GM23338 (cell line): ENCODE data around the gene RAPGEF5. TPM values are rescaled to one million over a fixed set of nuclear protein-coding genes. Genes with fewer than 3 reads are reported as not detected.
A peak's percentile ranks its signal among the peaks of the same experiment; 100 is the strongest.

Source experiments
- ATAC-seq: fragments of 200-7000 bp; cut with Tn5 transposase; 3 replicates; pipeline ENCODE4 v1.9.1; 2020
- DNase-seq: peaks from one replicate; pipeline ENCODE4 v3.0.0-alpha.2; 2015; ENCODE audit warnings: low spot score
- H2AFZ ChIP-seq: fragments of 200-600 bp; sonication (generic); 2 replicates; pipeline ENCODE4 v1.8.0; 2016; ENCODE audit warnings: antibody characterized with exemption, mild to moderate bottlenecking, moderate library complexity
- H3F3A ChIP-seq: fragments of 200-600 bp; sonication (generic); replicated peaks from 2 replicates; pipeline ENCODE4 v1.8.0; 2017; ENCODE audit warnings: antibody characterized with exemption, mixed run types, low read depth
- H3K27ac ChIP-seq: fragments of 200-600 bp; sonication (generic); 2 replicates; pipeline ENCODE4 v1.6.1; 2016; ENCODE audit warnings: low read depth
- H3K27me3 ChIP-seq: fragments of 200-600 bp; sonication (generic); 2 replicates; pipeline ENCODE4 v1.8.0; 2016; ENCODE audit warnings: mild to moderate bottlenecking, mixed run types, moderate library complexity; ENCODE audit not compliant: insufficient read depth
- H3K36me3 ChIP-seq: fragments of 200-600 bp; sonication (generic); 2 replicates; pipeline ENCODE4 v1.8.0; 2016; ENCODE audit warnings: mild to moderate bottlenecking; ENCODE audit not compliant: insufficient read depth
- H3K4me1 ChIP-seq: fragments of 200-600 bp; sonication (generic); 2 replicates; pipeline ENCODE4 v1.8.0; 2016; ENCODE audit warnings: mild to moderate bottlenecking, moderate library complexity; ENCODE audit not compliant: insufficient read depth
- H3K4me2 ChIP-seq: fragments of 200-600 bp; sonication (generic); 2 replicates; pipeline ENCODE4 v1.7.1; 2017; ENCODE audit warnings: mixed run types
- H3K4me3 ChIP-seq: fragments of 200-600 bp; sonication (generic); 2 replicates; pipeline ENCODE4 v1.6.1; 2016; ENCODE audit warnings: mixed run types
- H3K79me2 ChIP-seq: fragments of 200-600 bp; sonication (generic); replicated peaks from 2 replicates; pipeline ENCODE4 v1.8.0; 2017; ENCODE audit warnings: mild to moderate bottlenecking; ENCODE audit not compliant: insufficient read depth
- H3K9me2 ChIP-seq: fragments of 200-600 bp; sonication (generic); 2 replicates; pipeline ENCODE4 v1.8.0; 2017; ENCODE audit not compliant: insufficient read depth
- H4K20me1 ChIP-seq: fragments of 200-600 bp; sonication (generic); replicated peaks from 2 replicates; pipeline ENCODE4 v1.8.0; 2017; ENCODE audit warnings: mild to moderate bottlenecking; ENCODE audit not compliant: insufficient read depth
- H3K27ac Mint-ChIP-seq: 2 replicates; pipeline ENCODE4 v1.8.0; 2020; ENCODE audit warnings: inconsistent platforms, mild to moderate bottlenecking, moderate library complexity, mixed read lengths
- H3K27me3 Mint-ChIP-seq: 3 replicates; pipeline ENCODE4 v1.8.0; 2022; ENCODE audit warnings: low read depth, mild to moderate bottlenecking, moderate library complexity, mixed read lengths, inconsistent platforms; ENCODE audit not compliant: insufficient read depth, poor library complexity
- H3K36me3 Mint-ChIP-seq: 3 replicates; pipeline ENCODE4 v1.8.0; 2021; ENCODE audit warnings: low read depth, mild to moderate bottlenecking, inconsistent platforms, moderate library complexity, mixed read lengths
- H3K4me1 Mint-ChIP-seq: 3 replicates; pipeline ENCODE4 v1.8.0; 2020; ENCODE audit warnings: mild to moderate bottlenecking, inconsistent platforms, mixed read lengths
- H3K4me3 Mint-ChIP-seq: 3 replicates; pipeline ENCODE4 v1.8.0; 2021; ENCODE audit warnings: moderate library complexity, mild to moderate bottlenecking, inconsistent platforms, mixed read lengths
- H3K9me3 Mint-ChIP-seq: 3 replicates; pipeline ENCODE4 v1.8.0; 2020; ENCODE audit warnings: moderate library complexity, mild to moderate bottlenecking, inconsistent platforms, mixed read lengths
- CTCF ChIP-seq, 2 experiments: fragments of 200-600 bp in 1 of 2; sonication (generic) in 1 of 2; conservative IDR thresholded peaks; 2 replicates each; pipeline versions ENCODE4 v1.5.1 to v1.6.1; 2016 to 2017; ENCODE audit warnings: antibody characterized with exemption in 2 of 2, low read depth in 2 of 2, mild to moderate bottlenecking in 2 of 2, moderate library complexity in 1 of 2
- JUNB ChIP-seq: IDR thresholded peaks from one replicate; pipeline ENCODE4 v1.6.1; 2016; ENCODE audit warnings: antibody characterized with exemption; ENCODE audit not compliant: unreplicated experiment
- POLR2AphosphoS5 ChIP-seq: IDR thresholded peaks from 2 replicates; pipeline ENCODE4 v1.6.1; 2016; ENCODE audit warnings: antibody characterized with exemption, low read depth
- REST ChIP-seq: IDR thresholded peaks from one replicate; pipeline ENCODE4 v1.6.1; 2018; ENCODE audit warnings: antibody characterized with exemption; ENCODE audit not compliant: unreplicated experiment
- STAT1 ChIP-seq: IDR thresholded peaks from one replicate; pipeline ENCODE4 v1.6.1; 2016; ENCODE audit warnings: antibody characterized with exemption; ENCODE audit not compliant: unreplicated experiment
- ZNF114 ChIP-seq: fragments of 250-450 bp; sonication (Bioruptor Pico); IDR thresholded peaks from 2 replicates; pipeline ENCODE4 v1.5.0; 2020; ENCODE audit warnings: mild to moderate bottlenecking, moderate library complexity
- polyA plus RNA-seq: library from polyadenylated mRNA; unstranded; fragments of >200 nt; fragmentation: Nextera tagmentation; extraction: Ambion mirVana; gene quantifications from 2 replicates; pipeline ENCODE4 v1.2.1, GENCODE V29; 2016
- total RNA-seq: library from RNA; depleted of rRNA; stranded (reverse); fragments of >200 nt; shearing (Covaris generic); gene quantifications from 2 replicates; pipeline ENCODE4 v1.2.3, GENCODE V29; 2014

Gene RAPGEF5
- total and polyA plus RNA-seq, 2 experiments from 2014 or later: 6.3 to 13.1 TPM

GRCh38 chr7:22094413-22095342 is 262.3 kb downstream of the RAPGEF5 start:
- no peaks in the 10 kb centered on the region for H3K27me3 ChIP-seq
- Mint-ChIP-seq H3K27ac (no peak overlapping the region), H3K4me3 (no peak overlapping the region), H3K9me3 (peaks cover 20% of the 10 kb centered on the region), H3K36me3 (peaks cover 9% of the 10 kb centered on the region), H3K27me3 (peaks cover 14% of the 10 kb centered on the region), H3K4me1 (peaks cover 10% of the 10 kb centered on the region)
- DNase-seq (peak; percentile 14), ATAC-seq (peak; percentile 58)
- peaks cover 12% of the 10 kb centered on the region for H3K4me1 ChIP-seq
- H3K79me2 ChIP-seq: no peaks in the 10 kb centered on the region
- peaks cover 5% of the 10 kb centered on the region for H3K9me2 ChIP-seq
- H3K36me3 ChIP-seq: no peaks in the 10 kb centered on the region; the same call in 1 of the 2 replicates
- H4K20me1 ChIP-seq: no peaks in the 10 kb centered on the region
- no peaks in the 10 kb centered on the region for H3F3A ChIP-seq
- H3K4me2 ChIP-seq: no peak overlapping the region
- peak; percentile 36 to 41 for TF ChIP-seq CTCF (conservative IDR thresholded peaks at IDR 0.05; ENCODE audit: low read depth in 2 of 2)
- no peak for TF ChIP-seq STAT1
- TF ChIP-seq REST: no peak
- no peak overlapping the region for H2AFZ ChIP-seq
- no peak overlapping the region for H3K4me3 ChIP-seq
- no peak overlapping the region for H3K27ac ChIP-seq

- Histone ChIP-seq H3K9me2 (peaks cover 5% of the 10 kb centered on the region), H3F3A (no peaks in the 10 kb centered on the region), H3K4me1 (peaks cover 12% of the 10 kb centered on the region), H3K27ac (no peak overlapping the region), H3K36me3 (no peaks in the 10 kb centered on the region; the same call in 1 of the 2 replicates), H3K4me3 (no peak overlapping the region), H3K79me2 (no peaks in the 10 kb centered on the region), H3K27me3 (no peaks in the 10 kb centered on the region), H2AFZ (no peak overlapping the region), H4K20me1 (no peaks in the 10 kb centered on the region), H3K4me2 (no peak overlapping the region)
- DNase-seq: no peak
- Mint-ChIP-seq H3K4me3 (no peak overlapping the region), H3K27me3 (peaks cover 14% of the 10 kb centered on the region), H3K4me1 (peaks cover 10% of the 10 kb centered on the region), H3K9me3 (peaks cover 26% of the 10 kb centered on the region), H3K27ac (no peak overlapping the region), H3K36me3 (peaks cover 9% of the 10 kb centered on the region)
- ATAC-seq: no peak
- no peak for TF ChIP-seq POLR2AphosphoS5
- TF ChIP-seq CTCF (conservative IDR thresholded peaks at IDR 0.05; ENCODE audit: low read depth in 2 of 2): no peak
- no peak for TF ChIP-seq JUNB
- TF ChIP-seq ZNF114 (CRISPR knock-in tag): no peak
Observed at GRCh38 chr7:22093936-22094335, 263.0 kb downstream of the RAPGEF5 start.
